ENCODE data around the gene CDK14.

Gene CDK14

DNA sequence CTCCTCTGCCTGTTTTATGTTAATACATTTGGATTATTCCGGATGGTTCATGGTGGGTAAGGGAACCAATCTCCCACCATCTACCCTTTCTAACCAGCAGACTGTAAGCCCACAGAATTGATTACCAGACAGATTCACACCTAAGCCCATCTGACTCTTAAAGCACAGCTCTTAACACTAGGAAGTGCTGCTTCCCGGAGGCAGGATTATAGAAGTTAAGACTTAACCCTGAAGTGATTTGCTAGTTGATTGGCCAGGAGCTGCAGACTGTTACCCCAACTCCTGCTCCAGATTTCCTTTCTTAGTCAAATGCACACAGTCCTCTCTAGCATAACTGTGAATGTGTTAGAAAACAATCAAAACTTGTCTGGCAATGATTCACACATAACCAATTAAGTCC lies 221.7 kb downstream of the CDK14 start:
- no peak for FAIRE-seq

GRCh38 chr7:90818341-90818740 lies 222.2 kb downstream of the CDK14 start:
- peak; percentile 17 for FAIRE-seq

DNA sequence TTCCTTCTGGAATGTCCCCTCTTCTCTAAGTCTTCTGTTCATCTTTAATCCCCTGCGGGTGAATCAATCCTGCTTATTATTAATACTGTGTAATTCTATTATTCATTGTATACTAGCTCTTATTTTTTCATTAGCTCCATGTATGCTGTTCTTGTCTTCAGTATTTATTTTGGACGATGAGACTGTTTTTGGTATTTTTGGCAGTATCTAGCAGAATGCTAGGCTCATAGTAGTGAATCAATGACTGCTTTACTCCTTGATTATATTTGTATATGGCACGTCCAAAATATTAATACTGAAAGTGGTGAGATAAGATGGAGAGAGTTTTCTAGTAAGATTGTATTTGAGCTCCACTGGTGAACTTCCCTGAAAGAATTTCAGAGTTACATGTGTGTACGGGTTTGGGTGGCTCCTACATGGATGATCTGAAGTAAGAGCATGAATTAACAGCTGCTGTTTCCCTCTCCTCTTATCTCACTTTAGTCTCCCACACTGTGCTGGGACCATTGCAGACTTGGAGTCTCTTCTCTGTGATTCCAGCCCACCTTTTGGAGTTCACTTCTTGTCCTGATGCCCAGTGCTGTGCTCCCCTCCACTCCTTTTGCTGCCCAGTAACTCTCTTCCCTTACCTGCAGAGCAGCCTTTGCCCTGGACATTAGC lies 226.0 kb downstream of the CDK14 start:
- no peak for FAIRE-seq

GRCh38 chr7:90824386-90825307 lies 228.5 kb downstream of the CDK14 start:
- FAIRE-seq: no peak

DNA sequence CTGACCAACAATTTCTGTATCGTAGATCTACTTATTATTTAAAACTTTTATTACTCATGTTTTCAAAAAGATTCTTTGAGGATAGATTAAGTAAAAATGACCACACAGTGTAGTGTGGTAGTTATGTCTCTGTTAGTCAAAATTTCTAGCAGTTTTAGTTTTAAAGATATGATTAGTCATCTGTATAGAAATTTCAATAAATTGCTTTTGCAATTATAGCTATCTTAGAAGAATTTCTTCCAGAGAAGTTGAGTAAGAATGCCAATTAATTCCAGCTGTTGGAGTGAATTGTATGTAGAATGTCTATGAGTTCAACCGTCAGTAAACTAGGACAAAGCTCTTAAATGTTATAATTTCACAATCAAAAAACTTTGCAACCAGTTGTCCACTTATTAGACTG lies 229.7 kb downstream of the CDK14 start:
- FAIRE-seq: peak; percentile 27

DNA sequence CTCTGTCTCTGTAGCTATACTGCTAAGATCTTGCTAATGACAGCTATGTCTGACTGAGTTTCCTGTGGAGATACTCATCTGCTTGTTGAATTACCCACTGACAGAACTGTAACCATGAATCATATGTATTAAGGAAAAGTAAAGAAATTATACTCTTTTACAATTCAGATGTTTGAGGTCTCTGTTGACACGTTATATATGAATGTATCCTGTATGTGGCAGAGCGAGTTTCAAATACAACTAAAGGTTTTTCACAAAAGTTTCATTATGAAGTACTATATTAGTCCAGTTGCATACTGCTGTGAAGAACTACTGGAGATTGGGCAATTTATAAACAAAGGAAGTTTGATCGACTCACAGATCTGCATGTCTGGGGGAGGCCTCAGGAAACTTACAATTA lies 232.5 kb downstream of the CDK14 start:
- no peak for FAIRE-seq

- no peak for FAIRE-seq
These were observed 234.2 kb downstream of the CDK14 start for GRCh38 chr7:90830308-90830707.

- no peak for FAIRE-seq
These were observed 236.6 kb downstream of the CDK14 start for GRCh38 chr7:90832726-90833125.

DNA sequence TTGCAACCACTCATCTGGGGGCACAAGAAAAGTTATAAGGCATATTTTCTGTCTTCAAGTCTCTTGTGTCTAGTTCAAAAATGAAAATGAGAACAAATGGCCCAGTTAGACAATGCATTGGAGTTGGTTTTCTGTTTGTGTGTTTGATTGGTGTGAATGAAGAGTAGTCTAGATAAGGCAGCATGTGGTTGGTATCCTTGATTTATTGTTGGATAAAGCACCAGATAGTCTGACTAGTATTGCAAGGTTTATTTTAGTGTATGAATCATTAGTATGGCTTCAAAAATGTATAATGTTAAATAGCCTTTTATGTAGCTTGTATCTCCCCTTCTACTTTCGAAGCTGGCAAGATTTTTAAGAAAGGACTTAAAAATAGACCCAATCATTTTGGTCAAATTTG lies 237.3 kb downstream of the CDK14 start:
- no peak for FAIRE-seq

- FAIRE-seq: no peak
These were observed 238.7 kb downstream of the CDK14 start for GRCh38 chr7:90834771-90835170.

DNA sequence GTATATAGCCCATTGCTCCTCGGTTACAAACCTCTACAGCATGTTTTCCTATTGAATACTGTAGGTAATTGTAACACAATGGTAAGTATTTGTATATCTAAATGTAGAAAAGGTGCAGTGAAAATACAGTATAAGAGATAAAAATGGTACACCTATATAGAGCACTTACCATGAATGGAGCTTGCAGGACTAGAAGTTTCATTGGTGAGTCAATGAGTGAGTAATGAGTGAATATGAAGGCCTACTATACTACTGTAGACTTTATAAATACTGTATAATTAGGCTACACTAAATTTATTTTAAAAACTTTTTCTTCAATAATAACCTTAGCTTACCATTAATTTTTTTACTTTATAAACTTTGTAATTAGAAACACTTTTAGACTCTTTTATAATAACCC lies 239.7 kb downstream of the CDK14 start:
- no peak for FAIRE-seq

GRCh38 chr7:90836937-90837336 lies 240.8 kb downstream of the CDK14 start:
- no peak for FAIRE-seq

GRCh38 chr7:90838799-90839198 lies 242.7 kb downstream of the CDK14 start:
- FAIRE-seq: no peak

GRCh38 chr7:90839316-90839715 lies 243.2 kb downstream of the CDK14 start:
- FAIRE-seq: no peak

- FAIRE-seq: no peak
These were observed 243.7 kb downstream of the CDK14 start for GRCh38 chr7:90839727-90840291.

DNA sequence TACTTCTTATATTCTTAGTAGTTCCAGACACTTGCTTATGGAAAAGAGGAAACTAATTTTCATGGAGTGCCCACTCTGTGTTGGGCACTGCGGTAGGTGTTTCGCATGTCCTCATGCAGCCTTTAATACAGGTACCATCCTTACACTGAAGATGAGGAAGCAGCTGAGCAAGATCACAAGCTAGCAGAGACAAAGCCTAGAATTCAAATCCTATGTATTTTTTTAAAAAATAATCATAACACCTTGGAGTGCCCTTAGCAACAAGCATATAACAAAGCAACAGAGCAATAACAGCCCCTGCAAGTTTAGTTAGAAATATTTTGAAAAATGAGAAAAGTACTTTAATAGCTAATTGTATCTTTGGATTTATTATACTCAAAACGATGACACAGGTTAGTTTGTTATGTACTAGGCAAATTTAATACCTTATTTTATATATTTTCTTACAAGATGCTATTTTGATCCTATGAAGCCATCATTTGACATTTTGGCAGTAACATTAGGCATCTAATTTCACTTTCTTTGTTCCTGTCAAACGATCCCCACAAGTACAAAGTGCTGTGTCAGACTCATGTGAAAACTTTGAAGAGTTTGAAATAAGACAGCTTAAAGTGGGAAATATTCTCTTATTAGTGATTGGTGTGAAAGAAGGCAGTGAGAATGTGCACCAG lies 245.8 kb downstream of the CDK14 start:
- no peak for FAIRE-seq

DNA sequence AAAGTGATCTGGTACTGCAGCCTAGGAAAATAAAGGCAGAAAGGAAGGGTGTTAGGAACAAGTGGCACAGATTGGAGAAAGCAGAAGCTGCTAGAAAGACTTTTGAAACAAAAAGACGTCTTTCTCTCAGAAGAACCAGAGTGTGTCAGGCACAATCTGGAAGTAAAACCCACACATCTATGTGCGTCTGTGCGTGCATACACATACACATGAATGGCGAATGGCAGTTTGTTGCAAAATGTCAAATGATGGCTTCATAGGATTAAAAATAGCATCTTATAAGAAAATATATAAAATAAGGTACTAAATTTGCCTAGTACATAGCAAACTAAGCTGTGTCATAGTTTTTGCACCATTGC lies 246.3 kb downstream of the CDK14 start:
- no peak for FAIRE-seq

GRCh38 chr7:90843472-90843871 lies 247.4 kb downstream of the CDK14 start:
- no peak for FAIRE-seq

- no peak for FAIRE-seq
These were observed 248.3 kb downstream of the CDK14 start for GRCh38 chr7:90844421-90844820.

- no peak for FAIRE-seq
These were observed 250.1 kb downstream of the CDK14 start for GRCh38 chr7:90846192-90846591.

DNA sequence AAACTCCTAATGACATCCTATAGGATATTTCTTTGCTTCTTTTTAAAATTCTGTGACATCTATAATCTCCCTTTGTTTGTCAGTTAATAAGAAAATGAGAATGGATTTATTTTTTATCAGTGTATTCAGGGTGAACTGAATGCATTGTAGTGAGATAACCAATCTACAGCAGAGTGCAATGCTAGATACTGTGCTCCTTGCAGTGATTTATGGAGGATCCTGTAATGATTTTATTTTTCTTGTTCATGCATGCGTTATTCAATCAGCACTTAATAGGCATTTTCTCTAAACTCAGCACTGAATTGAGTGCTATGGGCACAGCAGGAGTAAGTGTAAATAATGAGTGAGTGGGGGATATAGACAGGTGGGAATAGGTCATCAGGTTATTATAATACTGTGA lies 253.9 kb downstream of the CDK14 start:
- FAIRE-seq: no peak

DNA sequence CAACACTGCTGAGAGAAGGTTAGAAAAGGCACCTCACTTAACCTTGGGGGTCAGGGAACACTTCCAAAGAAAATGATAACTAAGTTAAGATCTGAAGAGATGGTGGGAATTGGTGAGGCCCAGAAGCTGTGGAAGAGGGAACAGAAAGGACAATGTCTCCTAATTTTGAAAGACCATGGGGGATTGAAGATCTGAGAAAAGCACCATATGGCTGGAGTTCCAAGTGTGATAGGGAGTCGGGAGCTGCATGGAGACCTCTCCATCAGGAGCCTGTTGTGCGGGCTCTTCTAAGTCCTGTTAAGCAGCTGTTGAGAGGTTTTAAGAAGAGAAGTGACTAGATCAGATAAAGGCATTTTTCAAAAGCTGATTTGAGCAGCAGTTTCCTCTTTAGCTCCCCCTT lies 254.3 kb downstream of the CDK14 start:
- no peak for FAIRE-seq

GRCh38 chr7:90853205-90853604 lies 257.1 kb downstream of the CDK14 start:
- FAIRE-seq: no peak
